C4-2B (cell line): ENCODE results near the gene PCSK5.
A peak's percentile ranks its signal among the peaks of the same experiment; 100 is the strongest.
"Not testable (repeated sequence)": the region's sequence is repeated elsewhere in the genome, so short reads cannot be mapped to it uniquely, and the experiment has no call there.

Experiments
- H3K27ac ChIP-seq: fragments of 450-650 bp; 2 replicates; pipeline ENCODE4 v1.5.1; 2017
- ZFX ChIP-seq: fragments of 450-650 bp; IDR thresholded peaks from 2 replicates; pipeline ENCODE4 v1.6.1; 2017
- TF ChIP-seq, protein P1 (sequence below): fragments of 450-650 bp; conservative IDR thresholded peaks from 2 replicates; pipeline ENCODE4 v1.5.1; 2017; ENCODE audit warnings: mild to moderate bottlenecking

PCSK5 gene

DNA sequence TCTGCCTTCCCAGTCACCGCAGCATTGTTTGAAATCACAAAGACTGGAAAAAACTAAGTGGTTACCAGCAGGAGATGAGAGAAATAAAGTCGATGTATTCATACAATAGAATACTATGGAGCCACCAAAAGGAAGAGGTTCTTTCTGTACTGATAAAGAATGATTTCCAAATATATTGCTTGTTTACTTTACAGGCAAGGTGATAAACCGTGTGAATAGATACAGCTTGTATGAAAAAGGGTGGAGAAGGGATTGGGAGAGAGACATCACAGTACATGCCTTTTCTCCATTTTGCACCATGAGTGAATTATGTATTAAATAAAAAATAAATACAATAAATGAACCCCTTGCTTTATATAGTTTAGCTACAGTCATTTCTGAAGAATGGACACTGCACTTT lies 412.1 kb downstream of the PCSK5 start:
- TF ChIP-seq, protein P1, sequence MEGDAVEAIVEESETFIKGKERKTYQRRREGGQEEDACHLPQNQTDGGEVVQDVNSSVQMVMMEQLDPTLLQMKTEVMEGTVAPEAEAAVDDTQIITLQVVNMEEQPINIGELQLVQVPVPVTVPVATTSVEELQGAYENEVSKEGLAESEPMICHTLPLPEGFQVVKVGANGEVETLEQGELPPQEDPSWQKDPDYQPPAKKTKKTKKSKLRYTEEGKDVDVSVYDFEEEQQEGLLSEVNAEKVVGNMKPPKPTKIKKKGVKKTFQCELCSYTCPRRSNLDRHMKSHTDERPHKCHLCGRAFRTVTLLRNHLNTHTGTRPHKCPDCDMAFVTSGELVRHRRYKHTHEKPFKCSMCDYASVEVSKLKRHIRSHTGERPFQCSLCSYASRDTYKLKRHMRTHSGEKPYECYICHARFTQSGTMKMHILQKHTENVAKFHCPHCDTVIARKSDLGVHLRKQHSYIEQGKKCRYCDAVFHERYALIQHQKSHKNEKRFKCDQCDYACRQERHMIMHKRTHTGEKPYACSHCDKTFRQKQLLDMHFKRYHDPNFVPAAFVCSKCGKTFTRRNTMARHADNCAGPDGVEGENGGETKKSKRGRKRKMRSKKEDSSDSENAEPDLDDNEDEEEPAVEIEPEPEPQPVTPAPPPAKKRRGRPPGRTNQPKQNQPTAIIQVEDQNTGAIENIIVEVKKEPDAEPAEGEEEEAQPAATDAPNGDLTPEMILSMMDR = no peak
- no peak for TF ChIP-seq ZFX
- H3K27ac ChIP-seq = no peak overlapping the region

DNA sequence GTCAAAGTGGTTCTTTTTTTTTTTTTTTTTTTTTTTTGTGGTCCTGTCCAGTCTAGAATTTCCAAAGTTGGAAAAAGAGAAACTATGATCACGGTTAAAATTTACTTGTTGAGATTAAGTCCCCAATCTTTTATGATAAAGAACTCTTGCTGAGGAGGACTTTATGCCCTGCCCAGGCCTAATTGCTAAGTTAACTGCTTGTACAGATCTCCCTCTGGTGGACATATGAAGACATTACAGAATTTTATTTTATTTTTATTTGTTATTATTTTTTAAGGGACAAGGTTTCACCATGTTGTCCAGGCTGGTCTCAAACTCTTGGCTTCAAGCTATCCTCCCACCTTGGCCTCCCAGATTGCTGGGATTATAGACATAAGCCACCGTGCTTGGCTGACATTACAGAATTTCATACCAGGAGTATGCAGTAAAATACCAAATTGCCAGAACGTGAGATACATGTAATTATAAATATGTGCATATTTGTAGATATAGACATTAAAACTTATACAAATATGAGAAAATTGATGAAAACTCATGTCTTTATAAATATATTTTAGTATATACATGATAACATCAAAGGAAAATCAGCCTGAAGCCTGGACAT lies 412.6 kb downstream of the PCSK5 start:
- H3K27ac ChIP-seq = no peak overlapping the region
- no peak for TF ChIP-seq ZFX
- TF ChIP-seq, protein P1 = peak; percentile 77

DNA sequence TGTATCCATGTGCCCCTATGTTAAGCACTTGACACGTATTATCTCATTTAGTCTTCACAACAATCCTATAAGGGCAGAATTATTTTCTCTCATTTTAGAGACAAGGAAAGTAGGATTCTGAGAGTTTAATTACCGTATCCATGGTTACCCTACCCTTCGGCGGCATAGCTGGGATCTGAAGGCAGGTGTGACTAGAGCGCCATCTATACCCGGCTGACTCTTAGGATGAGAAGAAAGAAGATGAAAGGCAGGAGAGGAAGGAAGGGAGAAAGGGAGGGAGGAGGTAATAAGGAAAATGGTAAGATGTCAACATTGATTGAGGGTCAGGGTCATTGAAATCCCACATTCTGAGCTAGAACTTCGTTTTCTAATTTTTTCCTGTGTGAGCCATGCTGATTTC lies 416.6 kb downstream of the PCSK5 start:
- H3K27ac ChIP-seq = not testable (repeated sequence)
- TF ChIP-seq, protein P1 = peak; percentile 21

DNA sequence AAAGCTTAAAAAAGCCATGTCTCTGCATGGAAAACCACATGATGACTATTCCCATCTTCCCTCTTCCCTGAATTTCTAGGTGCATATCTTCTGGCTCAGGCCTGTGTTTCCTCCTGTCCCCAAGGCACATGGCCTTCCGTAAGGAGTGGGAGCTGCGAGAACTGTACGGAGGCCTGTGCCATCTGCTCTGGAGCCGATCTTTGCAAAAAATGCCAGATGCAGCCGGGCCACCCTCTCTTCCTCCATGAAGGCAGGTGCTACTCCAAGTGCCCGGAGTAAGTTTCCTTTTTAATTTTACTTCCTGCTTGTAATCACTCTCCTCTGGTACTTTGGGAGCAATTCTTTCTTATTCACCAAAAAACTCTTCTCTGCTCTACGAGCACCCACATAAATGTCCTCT lies 420.1 kb downstream of the PCSK5 start:
- H3K27ac ChIP-seq = no peak overlapping the region
- TF ChIP-seq ZFX = no peak
- TF ChIP-seq, protein P1 = no peak

DNA sequence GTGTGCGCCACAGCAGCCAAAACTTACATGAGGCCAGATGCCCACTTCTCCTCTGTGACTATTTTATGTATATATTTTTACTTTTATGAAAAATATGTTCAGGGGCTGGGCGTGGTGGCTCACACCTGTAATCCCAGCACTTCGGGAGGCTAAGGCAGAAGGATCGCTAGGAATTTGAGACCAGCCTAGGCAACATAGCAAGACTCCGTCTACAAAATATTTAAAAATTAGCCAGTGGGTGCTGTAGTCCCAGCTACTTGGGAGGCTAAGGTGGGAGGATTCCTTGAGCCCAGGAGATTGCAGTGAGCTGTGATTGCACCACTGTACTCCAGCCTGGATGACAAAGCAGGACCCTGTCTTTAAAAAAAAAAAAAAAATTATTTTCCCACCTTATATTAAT lies 420.5 kb downstream of the PCSK5 start:
- no peak overlapping the region for H3K27ac ChIP-seq
- TF ChIP-seq, protein P1 = no peak

DNA sequence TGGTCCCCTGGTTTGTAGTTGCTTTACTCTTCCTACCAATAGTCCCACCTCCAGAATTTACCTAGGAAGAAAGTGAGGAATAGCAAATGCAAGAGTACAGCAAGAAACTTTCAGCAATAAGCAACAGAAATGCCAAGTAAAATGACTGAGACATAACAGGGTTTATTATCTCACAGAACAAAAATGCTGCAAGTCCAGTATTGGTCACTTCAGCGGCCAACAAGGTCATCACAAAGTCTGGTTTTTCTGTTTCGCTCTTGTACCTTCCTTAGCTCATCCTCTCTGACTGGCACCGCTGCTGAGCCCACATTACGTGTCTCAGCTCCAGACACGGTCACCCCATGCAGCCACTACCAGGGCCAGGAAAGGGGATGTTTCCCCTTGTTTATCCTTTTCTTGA lies 421.1 kb downstream of the PCSK5 start:
- no peak for TF ChIP-seq ZFX
- TF ChIP-seq, protein P1 = no peak
- H3K27ac ChIP-seq = no peak overlapping the region

DNA sequence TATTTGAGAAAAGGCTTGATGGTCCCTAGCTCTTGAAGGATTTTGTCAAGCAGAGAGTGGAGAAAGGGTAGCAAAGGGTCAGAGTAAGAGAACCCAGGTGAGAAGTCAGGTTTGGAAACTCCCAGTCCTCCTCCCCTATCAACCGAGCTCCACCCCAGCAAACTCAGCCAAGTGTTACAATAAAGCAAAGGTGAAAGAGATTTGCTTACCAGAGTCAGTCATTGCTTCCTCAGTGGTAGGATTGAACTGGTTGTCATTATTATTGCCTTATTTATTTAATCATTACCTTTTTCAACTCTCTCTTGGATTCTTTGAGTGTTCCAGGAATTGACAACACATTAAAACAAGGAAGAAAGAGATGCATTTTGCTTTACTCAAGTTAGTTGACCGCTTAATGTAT lies 423.3 kb downstream of the PCSK5 start:
- no peak overlapping the region for H3K27ac ChIP-seq
- TF ChIP-seq, protein P1 = no peak
- no peak for TF ChIP-seq ZFX
